Adrenal gland (tissue), 5 donors: ENCODE data around the gene KCNA2.

Source experiments
- CTCF ChIP-seq, 6 experiments: fragments of 450-650 bp in 4 of 6; fragments of 200-600 bp in 2 of 6; sonication (generic) in 1 of 6; IDR thresholded peaks; 1 replicate in 5 of 6; 2 replicates in 1 of 6; pipeline versions ENCODE4 v1.5.1 to v1.8.0; 2016 to 2021; ENCODE audit warnings: antibody characterized with exemption in 6 of 6, mild to moderate bottlenecking in 2 of 6, moderate library complexity in 1 of 6
- POLR2A ChIP-seq, 2 donors: fragments of 450-650 bp; IDR thresholded peaks; one replicate each; pipeline ENCODE4 v1.6.1; 2017; ENCODE audit warnings: antibody characterized with exemption in 2 of 2, mild to moderate bottlenecking in 2 of 2, moderate library complexity in 1 of 2
- donor health status: DM: no; HTN: no; CAD: no.

GRCh38 chr1:110615548-110616130 is 9.5 kb upstream of the KCNA2 start:
- peak; percentile 62 to 83 (median 80) for TF ChIP-seq CTCF (IDR thresholded peaks at IDR 0.05)
- no peak for TF ChIP-seq POLR2A (IDR thresholded peaks at IDR 0.05)
